ENCODE measurements around the gene DSCAM. TPM values are rescaled to one million over a fixed set of nuclear protein-coding genes. Genes with fewer than 3 reads are reported as not detected.

The DSCAM gene
- total RNA-seq, 1 experiment from 2014 or later: not detected

DNA sequence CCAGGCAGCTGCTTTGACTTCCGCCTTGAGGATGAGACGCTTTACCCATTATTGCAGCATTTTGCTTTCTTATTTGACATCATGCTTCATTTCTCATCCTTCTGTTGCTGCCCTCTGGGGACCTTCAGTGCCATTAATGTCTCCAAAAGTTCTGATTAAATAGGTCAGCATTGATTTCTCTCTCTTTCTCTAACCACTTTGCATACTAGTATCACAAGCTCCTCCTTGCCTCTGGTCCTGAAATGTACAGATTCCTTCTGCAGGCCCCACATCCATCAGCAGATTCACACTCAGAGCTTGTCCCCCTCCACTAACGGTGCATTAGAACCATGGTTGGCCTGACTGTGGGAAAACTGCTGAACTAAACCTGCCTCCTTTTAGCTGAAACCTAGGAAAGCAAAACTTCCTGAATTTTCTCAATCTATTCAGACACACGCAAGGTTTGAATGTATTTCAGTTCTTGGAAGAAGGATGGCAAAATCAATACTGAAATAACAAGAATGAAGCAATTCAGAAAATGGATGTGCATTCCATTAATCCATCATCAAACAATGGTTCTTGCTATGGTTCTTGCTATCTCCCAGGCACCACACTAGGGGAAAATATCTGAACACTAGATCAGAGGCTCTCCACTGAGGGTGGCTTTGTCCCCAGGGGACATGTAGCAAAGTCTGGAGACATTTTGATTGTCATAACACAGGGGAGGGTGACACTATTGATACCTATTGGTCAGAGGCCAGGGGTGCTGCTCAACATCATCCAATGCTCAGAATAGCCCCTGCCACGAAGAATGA is 825.2 kb downstream of the DSCAM start:
- Histone ChIP-seq H3K4me3 (replicated peaks in 1 of 2; ENCODE audit: low read depth in 1 of 2, low read length in 2 of 2) (no peak overlapping the region), H3K9ac (ENCODE audit: low read length) (no peak overlapping the region), H3K27ac (ENCODE audit: low read depth, low read length) (no peak overlapping the region), H3K9me2 (ENCODE audit: insufficient read depth) (no peaks in the 10 kb centered on the region), H3K9me3 (ENCODE audit: control insufficient read depth in 1 of 2, insufficient read depth in 1 of 2, low read depth in 1 of 2, low read length in 2 of 2) (peaks cover 7 to 25% of the 10 kb centered on the region in 2 experiments; a peak in 2 of 4 replicates), H3K4me1 (ENCODE audit: control insufficient read depth in 1 of 2, insufficient read depth in 2 of 2, low read length in 2 of 2) (no peaks in the 10 kb centered on the region), H4K20me1 (ENCODE audit: insufficient read depth) (no peaks in the 10 kb centered on the region), H3K27me3 (ENCODE audit: insufficient read depth, low read length) (no peaks in the 10 kb centered on the region), H3K36me3 (ENCODE audit: control insufficient read depth in 1 of 2, insufficient read depth in 2 of 2, low read length in 2 of 2) (no peaks in the 10 kb centered on the region), H3K4me2 (ENCODE audit: low read length) (no peak overlapping the region), H3K79me2 (ENCODE audit: insufficient read depth, low read length) (no peaks in the 10 kb centered on the region), H2AFZ (ENCODE audit: low read depth, low read length, poor library complexity, severe bottlenecking) (no peak overlapping the region)
- ChIA-PET CTCF (no interaction called here), POLR2A (no interaction called here), RAD21 (ENCODE audit: low non-redundant PET in 1 of 2, low total read pairs in 2 of 2, uncharacterized antibody in 2 of 2, unreplicated experiment in 2 of 2) (no interaction called here)
- BruUV-seq (replicated peaks): no TSS peak
- DNase-seq (ENCODE audit: low read depth, low spot score) (no peak), ATAC-seq (no peak)
- TF ChIP-seq JUND (IDR thresholded peaks at IDR 0.05): no peak
- TF ChIP-seq, protein P1, sequence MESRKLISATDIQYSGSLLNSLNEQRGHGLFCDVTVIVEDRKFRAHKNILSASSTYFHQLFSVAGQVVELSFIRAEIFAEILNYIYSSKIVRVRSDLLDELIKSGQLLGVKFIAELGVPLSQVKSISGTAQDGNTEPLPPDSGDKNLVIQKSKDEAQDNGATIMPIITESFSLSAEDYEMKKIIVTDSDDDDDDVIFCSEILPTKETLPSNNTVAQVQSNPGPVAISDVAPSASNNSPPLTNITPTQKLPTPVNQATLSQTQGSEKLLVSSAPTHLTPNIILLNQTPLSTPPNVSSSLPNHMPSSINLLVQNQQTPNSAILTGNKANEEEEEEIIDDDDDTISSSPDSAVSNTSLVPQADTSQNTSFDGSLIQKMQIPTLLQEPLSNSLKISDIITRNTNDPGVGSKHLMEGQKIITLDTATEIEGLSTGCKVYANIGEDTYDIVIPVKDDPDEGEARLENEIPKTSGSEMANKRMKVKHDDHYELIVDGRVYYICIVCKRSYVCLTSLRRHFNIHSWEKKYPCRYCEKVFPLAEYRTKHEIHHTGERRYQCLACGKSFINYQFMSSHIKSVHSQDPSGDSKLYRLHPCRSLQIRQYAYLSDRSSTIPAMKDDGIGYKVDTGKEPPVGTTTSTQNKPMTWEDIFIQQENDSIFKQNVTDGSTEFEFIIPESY (IDR thresholded peaks at IDR 0.05; ENCODE audit: extremely low read depth, insufficient replicate concordance, low read length): no peak
- TF ChIP-seq, protein P2, sequence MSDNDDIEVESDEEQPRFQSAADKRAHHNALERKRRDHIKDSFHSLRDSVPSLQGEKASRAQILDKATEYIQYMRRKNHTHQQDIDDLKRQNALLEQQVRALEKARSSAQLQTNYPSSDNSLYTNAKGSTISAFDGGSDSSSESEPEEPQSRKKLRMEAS (IDR thresholded peaks at IDR 0.05): no peak
- no peak for TF ChIP-seq ZFX (IDR thresholded peaks at IDR 0.05)
- TF ChIP-seq POLR2AphosphoS5 (IDR thresholded peaks at IDR 0.05; ENCODE audit: low read depth, low read length): no peak
- TF ChIP-seq CEBPB (IDR thresholded peaks at IDR 0.05; ENCODE audit: low read depth): no peak
- TF ChIP-seq, protein P3, sequence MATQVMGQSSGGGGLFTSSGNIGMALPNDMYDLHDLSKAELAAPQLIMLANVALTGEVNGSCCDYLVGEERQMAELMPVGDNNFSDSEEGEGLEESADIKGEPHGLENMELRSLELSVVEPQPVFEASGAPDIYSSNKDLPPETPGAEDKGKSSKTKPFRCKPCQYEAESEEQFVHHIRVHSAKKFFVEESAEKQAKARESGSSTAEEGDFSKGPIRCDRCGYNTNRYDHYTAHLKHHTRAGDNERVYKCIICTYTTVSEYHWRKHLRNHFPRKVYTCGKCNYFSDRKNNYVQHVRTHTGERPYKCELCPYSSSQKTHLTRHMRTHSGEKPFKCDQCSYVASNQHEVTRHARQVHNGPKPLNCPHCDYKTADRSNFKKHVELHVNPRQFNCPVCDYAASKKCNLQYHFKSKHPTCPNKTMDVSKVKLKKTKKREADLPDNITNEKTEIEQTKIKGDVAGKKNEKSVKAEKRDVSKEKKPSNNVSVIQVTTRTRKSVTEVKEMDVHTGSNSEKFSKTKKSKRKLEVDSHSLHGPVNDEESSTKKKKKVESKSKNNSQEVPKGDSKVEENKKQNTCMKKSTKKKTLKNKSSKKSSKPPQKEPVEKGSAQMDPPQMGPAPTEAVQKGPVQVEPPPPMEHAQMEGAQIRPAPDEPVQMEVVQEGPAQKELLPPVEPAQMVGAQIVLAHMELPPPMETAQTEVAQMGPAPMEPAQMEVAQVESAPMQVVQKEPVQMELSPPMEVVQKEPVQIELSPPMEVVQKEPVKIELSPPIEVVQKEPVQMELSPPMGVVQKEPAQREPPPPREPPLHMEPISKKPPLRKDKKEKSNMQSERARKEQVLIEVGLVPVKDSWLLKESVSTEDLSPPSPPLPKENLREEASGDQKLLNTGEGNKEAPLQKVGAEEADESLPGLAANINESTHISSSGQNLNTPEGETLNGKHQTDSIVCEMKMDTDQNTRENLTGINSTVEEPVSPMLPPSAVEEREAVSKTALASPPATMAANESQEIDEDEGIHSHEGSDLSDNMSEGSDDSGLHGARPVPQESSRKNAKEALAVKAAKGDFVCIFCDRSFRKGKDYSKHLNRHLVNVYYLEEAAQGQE (IDR thresholded peaks at IDR 0.05; ENCODE audit: low read depth): no peak
- no peak for TF ChIP-seq EGR1 (IDR thresholded peaks at IDR 0.05; ENCODE audit: low read depth)
- no peak for TF ChIP-seq ZNF274 (IDR thresholded peaks at IDR 0.05; ENCODE audit: low read depth, low read length)
- TF ChIP-seq POLR2A (IDR thresholded peaks at IDR 0.05; ENCODE audit: borderline replicate concordance, extremely low read depth, insufficient read depth, insufficient read length): no peak
- TF ChIP-seq SRF (IDR thresholded peaks at IDR 0.05; ENCODE audit: low read depth): no peak
- TF ChIP-seq, protein P4, sequence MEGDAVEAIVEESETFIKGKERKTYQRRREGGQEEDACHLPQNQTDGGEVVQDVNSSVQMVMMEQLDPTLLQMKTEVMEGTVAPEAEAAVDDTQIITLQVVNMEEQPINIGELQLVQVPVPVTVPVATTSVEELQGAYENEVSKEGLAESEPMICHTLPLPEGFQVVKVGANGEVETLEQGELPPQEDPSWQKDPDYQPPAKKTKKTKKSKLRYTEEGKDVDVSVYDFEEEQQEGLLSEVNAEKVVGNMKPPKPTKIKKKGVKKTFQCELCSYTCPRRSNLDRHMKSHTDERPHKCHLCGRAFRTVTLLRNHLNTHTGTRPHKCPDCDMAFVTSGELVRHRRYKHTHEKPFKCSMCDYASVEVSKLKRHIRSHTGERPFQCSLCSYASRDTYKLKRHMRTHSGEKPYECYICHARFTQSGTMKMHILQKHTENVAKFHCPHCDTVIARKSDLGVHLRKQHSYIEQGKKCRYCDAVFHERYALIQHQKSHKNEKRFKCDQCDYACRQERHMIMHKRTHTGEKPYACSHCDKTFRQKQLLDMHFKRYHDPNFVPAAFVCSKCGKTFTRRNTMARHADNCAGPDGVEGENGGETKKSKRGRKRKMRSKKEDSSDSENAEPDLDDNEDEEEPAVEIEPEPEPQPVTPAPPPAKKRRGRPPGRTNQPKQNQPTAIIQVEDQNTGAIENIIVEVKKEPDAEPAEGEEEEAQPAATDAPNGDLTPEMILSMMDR (IDR thresholded peaks at IDR 0.05 in 2 of 3, conservative IDR thresholded peaks at IDR 0.05 in 1 of 3; ENCODE audit: borderline replicate concordance in 1 of 3, insufficient read depth in 1 of 3, low read depth in 2 of 3, low read length in 2 of 3): no peak
- no peak for TF ChIP-seq CBX3 (IDR thresholded peaks at IDR 0.05; ENCODE audit: low read depth)
- no peak for TF ChIP-seq SIN3A (IDR thresholded peaks at IDR 0.05; ENCODE audit: low read depth)
- TF ChIP-seq EZH2 (IDR thresholded peaks at IDR 0.05): no peak
- TF ChIP-seq RAD21 (IDR thresholded peaks at IDR 0.05; ENCODE audit: low read depth): no peak
- no peak for TF ChIP-seq ELF1 (IDR thresholded peaks at IDR 0.05; ENCODE audit: borderline replicate concordance, low read depth)
- no peak for TF ChIP-seq SP1 (IDR thresholded peaks at IDR 0.05; ENCODE audit: low read depth)
- intact Hi-C loops (cut with micrococcal nuclease): no loop called here

Measured in HCT116 (cell line).